GM19043 (cell line): ENCODE data around the gene TRIO.
"Not testable (repeated sequence)": the region's sequence is repeated elsewhere in the genome, so short reads cannot be mapped to it uniquely, and the experiment has no call there.

ENCODE experiments used
- ATAC-seq: cut with Tn5 transposase; IDR thresholded peaks from one replicate; pipeline ENCODE4 v1.9.1; 2021; ENCODE audit warnings: low read depth; ENCODE audit not compliant: unreplicated experiment

Gene TRIO

GRCh38 chr5:14364576-14365472, 221.7 kb downstream of the TRIO start:
- no peak for ATAC-seq

- no peak for ATAC-seq
Observed at GRCh38 chr5:14365831-14366430, 222.8 kb downstream of the TRIO start.

GRCh38 chr5:14366763-14367162, 223.6 kb downstream of the TRIO start:
- ATAC-seq, result no peak

GRCh38 chr5:14367364-14367763, 224.2 kb downstream of the TRIO start:
- ATAC-seq, result no peak

- ATAC-seq, result no peak
Observed at GRCh38 chr5:14369780-14370179, 226.6 kb downstream of the TRIO start.

- ATAC-seq, result no peak
Observed at GRCh38 chr5:14370386-14370785, 227.2 kb downstream of the TRIO start.

- ATAC-seq, result no peak
Observed at GRCh38 chr5:14373685-14374084, 230.5 kb downstream of the TRIO start.

- ATAC-seq, result no peak
Observed at GRCh38 chr5:14374100-14374499, 231.0 kb downstream of the TRIO start.

- ATAC-seq, result no peak
Observed at GRCh38 chr5:14376789-14377188, 233.6 kb downstream of the TRIO start.

- no peak for ATAC-seq
Observed at GRCh38 chr5:14379739-14380497, 236.8 kb downstream of the TRIO start.

GRCh38 chr5:14380712-14381111, 237.6 kb downstream of the TRIO start:
- ATAC-seq, result no peak

- no peak for ATAC-seq
Observed at GRCh38 chr5:14382640-14383039, 239.5 kb downstream of the TRIO start.

- no peak for ATAC-seq
Observed at GRCh38 chr5:14383923-14384322, 240.8 kb downstream of the TRIO start.

GRCh38 chr5:14385019-14385418, 241.9 kb downstream of the TRIO start:
- ATAC-seq, result no peak

- no peak for ATAC-seq
Observed at GRCh38 chr5:14386884-14387624, 243.9 kb downstream of the TRIO start.

- ATAC-seq, result no peak
Observed at GRCh38 chr5:14388741-14389140, 245.6 kb downstream of the TRIO start.

GRCh38 chr5:14392552-14392951, 249.4 kb downstream of the TRIO start:
- not testable (repeated sequence) for ATAC-seq

- no peak for ATAC-seq
Observed at GRCh38 chr5:14394365-14394764, 251.2 kb downstream of the TRIO start.

- no peak for ATAC-seq
Observed at GRCh38 chr5:14395411-14395810, 252.3 kb downstream of the TRIO start.

GRCh38 chr5:14396066-14396465, 252.9 kb downstream of the TRIO start:
- no peak for ATAC-seq

- no peak for ATAC-seq
Observed at GRCh38 chr5:14396737-14397136, 253.6 kb downstream of the TRIO start.
